ENCODE data around the gene PCSK1. TPM values are rescaled to one million over a fixed set of nuclear protein-coding genes. Genes with fewer than 3 reads are reported as not detected.

The PCSK1 gene
- polyA plus RNA-seq, 1 donor (not counting 4 experiments of a cell fraction or from before 2014, with no cell fraction given), result 0.03 TPM

DNA sequence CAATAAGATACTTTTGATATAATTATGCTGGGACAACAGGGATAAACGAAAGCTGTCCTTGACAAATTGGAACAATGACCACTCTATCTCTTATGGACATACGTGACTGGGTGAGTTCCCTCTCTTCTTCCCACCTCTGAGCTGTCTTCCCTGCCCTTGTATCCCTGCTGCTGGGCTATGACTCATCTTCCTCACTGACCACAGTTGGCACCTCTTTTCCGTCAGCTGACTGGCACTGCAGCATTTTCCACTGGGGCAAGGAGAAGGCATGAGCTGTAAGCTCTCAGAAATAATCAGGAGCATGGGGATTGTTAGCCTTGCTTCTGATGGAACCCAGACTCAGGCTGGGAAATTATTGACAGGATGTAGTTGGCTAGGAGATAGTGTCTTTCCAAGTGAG, 48.7 kb downstream of the PCSK1 start:
- Histone ChIP-seq H3K27ac (ENCODE audit: control insufficient read depth, insufficient read depth, low read length) (no peak overlapping the region), H3K27me3 (ENCODE audit: control insufficient read depth, extremely low read depth, insufficient read depth, low read length) (no peaks in the 10 kb centered on the region), H3K4me1 (ENCODE audit: control insufficient read depth, extremely low read depth, insufficient read depth, low read length) (peaks cover 6% of the 10 kb centered on the region), H2AFZ (ENCODE audit: control insufficient read depth, low read length) (no peak overlapping the region), H3K9me3 (ENCODE audit: control insufficient read depth, low read depth, low read length) (no peaks in the 10 kb centered on the region), H3K79me2 (ENCODE audit: control insufficient read depth, insufficient read depth, low read length) (no peaks in the 10 kb centered on the region), H3K9ac (ENCODE audit: control insufficient read depth, extremely low read depth, insufficient read depth, low read length) (no peak overlapping the region), H3K36me3 (ENCODE audit: control insufficient read depth in 2 of 2, extremely low read depth in 1 of 2, insufficient read depth in 2 of 2, low read length in 2 of 2) (peaks cover 0 to 2% of the 10 kb centered on the region in 2 experiments), H3K4me2 (ENCODE audit: control insufficient read depth, extremely low read depth, insufficient read depth, low read depth, low read length) (no peak overlapping the region), H4K20me1 (ENCODE audit: control insufficient read depth, extremely low read depth, insufficient read depth, low read length) (no peaks in the 10 kb centered on the region), H3K9me1 (ENCODE audit: control insufficient read depth, extremely low read depth, insufficient read depth, low read length) (no peaks in the 10 kb centered on the region), H3K4me3 (ENCODE audit: control insufficient read depth in 2 of 3, extremely low read depth in 1 of 3, insufficient read depth in 2 of 3, low read depth in 1 of 3, low read length in 3 of 3) (no peak overlapping the region)
- no peak for TF ChIP-seq EZH2 (IDR thresholded peaks at IDR 0.05; ENCODE audit: low read length)
- TF ChIP-seq, protein P1, sequence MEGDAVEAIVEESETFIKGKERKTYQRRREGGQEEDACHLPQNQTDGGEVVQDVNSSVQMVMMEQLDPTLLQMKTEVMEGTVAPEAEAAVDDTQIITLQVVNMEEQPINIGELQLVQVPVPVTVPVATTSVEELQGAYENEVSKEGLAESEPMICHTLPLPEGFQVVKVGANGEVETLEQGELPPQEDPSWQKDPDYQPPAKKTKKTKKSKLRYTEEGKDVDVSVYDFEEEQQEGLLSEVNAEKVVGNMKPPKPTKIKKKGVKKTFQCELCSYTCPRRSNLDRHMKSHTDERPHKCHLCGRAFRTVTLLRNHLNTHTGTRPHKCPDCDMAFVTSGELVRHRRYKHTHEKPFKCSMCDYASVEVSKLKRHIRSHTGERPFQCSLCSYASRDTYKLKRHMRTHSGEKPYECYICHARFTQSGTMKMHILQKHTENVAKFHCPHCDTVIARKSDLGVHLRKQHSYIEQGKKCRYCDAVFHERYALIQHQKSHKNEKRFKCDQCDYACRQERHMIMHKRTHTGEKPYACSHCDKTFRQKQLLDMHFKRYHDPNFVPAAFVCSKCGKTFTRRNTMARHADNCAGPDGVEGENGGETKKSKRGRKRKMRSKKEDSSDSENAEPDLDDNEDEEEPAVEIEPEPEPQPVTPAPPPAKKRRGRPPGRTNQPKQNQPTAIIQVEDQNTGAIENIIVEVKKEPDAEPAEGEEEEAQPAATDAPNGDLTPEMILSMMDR (optimal IDR thresholded peaks at IDR 0.05 in 1 of 3, IDR thresholded peaks at IDR 0.05 in 1 of 3, conservative IDR thresholded peaks at IDR 0.05 in 1 of 3; ENCODE audit: extremely low read depth in 1 of 3, insufficient read depth in 2 of 3, low read length in 3 of 3), result no peak
- no peak for DNase-seq (ENCODE audit: low read depth, low spot score)
- dilution Hi-C loops (cut with MboI; ENCODE audit: extremely low pct_ligation_motif_present, low sequenced_read_pairs), result no loop called here
- FAIRE-seq, result peak; percentile 17

DNA sequence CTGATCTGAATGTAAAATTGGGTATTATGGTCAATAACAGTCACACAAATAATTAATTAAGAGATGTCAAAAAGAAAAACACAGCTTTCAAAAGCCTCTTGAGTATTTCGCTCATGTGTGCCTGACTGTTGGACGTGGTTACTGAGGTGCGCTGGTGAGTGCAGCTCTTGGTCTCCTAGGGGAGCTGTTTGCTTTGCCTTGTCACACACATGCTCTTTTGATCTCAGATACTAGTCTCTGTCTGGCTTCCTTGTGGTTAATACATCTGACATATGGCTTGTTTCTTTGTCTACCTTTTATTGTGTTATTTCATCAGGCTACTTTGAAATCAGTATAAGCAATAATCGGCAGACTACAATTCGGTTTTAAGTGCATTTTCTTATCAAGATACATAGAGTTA, 51.5 kb downstream of the PCSK1 start:
- Histone ChIP-seq H3K4me1 (ENCODE audit: control insufficient read depth, extremely low read depth, insufficient read depth, low read length) (peaks cover 6% of the 10 kb centered on the region), H2AFZ (ENCODE audit: control insufficient read depth, low read length) (no peak overlapping the region), H4K20me1 (ENCODE audit: control insufficient read depth, extremely low read depth, insufficient read depth, low read length) (no peaks in the 10 kb centered on the region), H3K79me2 (ENCODE audit: control insufficient read depth, insufficient read depth, low read length) (no peaks in the 10 kb centered on the region), H3K9me3 (ENCODE audit: control insufficient read depth, low read depth, low read length) (no peaks in the 10 kb centered on the region), H3K4me3 (ENCODE audit: control insufficient read depth in 2 of 3, extremely low read depth in 1 of 3, insufficient read depth in 2 of 3, low read depth in 1 of 3, low read length in 3 of 3) (no peak overlapping the region), H3K4me2 (ENCODE audit: control insufficient read depth, extremely low read depth, insufficient read depth, low read depth, low read length) (no peak overlapping the region), H3K36me3 (ENCODE audit: control insufficient read depth in 2 of 2, extremely low read depth in 1 of 2, insufficient read depth in 2 of 2, low read length in 2 of 2) (no peaks in the 10 kb centered on the region), H3K27me3 (ENCODE audit: control insufficient read depth, extremely low read depth, insufficient read depth, low read length) (no peaks in the 10 kb centered on the region), H3K27ac (ENCODE audit: control insufficient read depth, insufficient read depth, low read length) (no peak overlapping the region), H3K9me1 (ENCODE audit: control insufficient read depth, extremely low read depth, insufficient read depth, low read length) (no peaks in the 10 kb centered on the region), H3K9ac (ENCODE audit: control insufficient read depth, extremely low read depth, insufficient read depth, low read length) (no peak overlapping the region)
- dilution Hi-C loops (cut with MboI; ENCODE audit: extremely low pct_ligation_motif_present, low sequenced_read_pairs), result no loop called here
- no peak for TF ChIP-seq EZH2 (IDR thresholded peaks at IDR 0.05; ENCODE audit: low read length)
- TF ChIP-seq, protein P1 (optimal IDR thresholded peaks at IDR 0.05 in 1 of 3, IDR thresholded peaks at IDR 0.05 in 1 of 3, conservative IDR thresholded peaks at IDR 0.05 in 1 of 3; ENCODE audit: extremely low read depth in 1 of 3, insufficient read depth in 2 of 3, low read length in 3 of 3), result no peak
- FAIRE-seq, result no peak
- no peak for DNase-seq (ENCODE audit: low read depth, low spot score)
